GM19043 (cell line): Measurements from ENCODE around the gene FCMR.

ENCODE experiments used
- ATAC-seq: cut with Tn5 transposase; IDR thresholded peaks from one replicate; pipeline ENCODE4 v1.9.1; 2021; ENCODE audit warnings: low read depth; ENCODE audit not compliant: unreplicated experiment

FCMR gene

DNA sequence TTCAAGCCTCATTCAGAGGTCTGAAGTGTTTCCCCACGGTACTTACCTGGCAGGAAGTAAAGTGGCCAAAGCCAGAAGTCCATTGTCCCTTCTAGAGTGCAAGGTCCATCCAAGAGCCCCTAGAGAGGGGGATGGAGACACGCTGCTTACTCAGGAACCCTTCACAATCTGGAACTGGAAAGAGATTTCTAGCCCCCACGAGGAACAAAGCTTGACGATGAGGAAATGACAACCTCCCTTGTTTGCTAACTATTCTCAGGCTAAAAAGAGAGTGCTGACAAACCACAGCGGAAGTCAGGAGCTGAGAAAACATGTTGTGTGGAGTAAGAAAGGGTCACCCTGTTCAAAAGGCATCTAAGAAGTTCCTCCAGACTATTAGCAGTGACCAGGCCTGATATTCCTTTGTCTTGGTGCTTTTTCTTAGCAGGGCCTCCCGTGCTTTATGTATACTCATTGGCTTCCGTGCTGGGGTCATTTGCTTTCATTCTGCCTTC lies at the start of gene FCMR:
FCMR (minus strand) TSS at position 170 of the 494 bp plus-strand sequence; CDS start at position 83, 87 bp downstream.
- no peak for ATAC-seq

DNA sequence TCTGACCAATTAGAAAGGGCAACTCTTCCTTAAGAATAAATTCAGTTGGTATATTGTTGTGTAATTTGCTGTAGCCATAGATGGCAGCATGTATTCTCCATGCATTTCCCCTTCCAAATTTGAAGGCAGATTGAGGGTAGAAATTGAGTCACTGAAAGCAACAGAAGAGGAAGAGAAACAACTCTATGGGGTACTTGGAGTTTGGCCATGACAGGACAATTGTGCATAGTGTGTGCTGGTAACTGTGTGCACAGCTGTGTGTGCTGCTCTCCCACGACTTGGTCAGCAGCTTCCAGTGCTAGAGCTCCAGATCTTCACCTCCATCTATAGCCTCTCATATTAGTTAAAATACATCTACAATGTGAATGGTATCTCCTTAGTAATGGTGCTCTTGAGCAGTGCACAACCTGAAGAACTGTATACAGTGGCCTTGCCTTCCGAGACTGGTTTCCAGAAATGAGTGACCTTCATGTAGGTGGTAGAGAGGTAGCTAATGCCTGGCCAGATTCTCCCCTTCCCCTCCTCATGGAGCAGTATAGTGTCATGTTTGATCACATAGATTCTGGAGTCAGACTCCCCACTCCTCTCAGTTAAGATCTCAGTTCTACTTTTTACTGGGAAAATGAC lies 49.4 kb upstream of the FCMR start:
- ATAC-seq, result peak; percentile 48

DNA sequence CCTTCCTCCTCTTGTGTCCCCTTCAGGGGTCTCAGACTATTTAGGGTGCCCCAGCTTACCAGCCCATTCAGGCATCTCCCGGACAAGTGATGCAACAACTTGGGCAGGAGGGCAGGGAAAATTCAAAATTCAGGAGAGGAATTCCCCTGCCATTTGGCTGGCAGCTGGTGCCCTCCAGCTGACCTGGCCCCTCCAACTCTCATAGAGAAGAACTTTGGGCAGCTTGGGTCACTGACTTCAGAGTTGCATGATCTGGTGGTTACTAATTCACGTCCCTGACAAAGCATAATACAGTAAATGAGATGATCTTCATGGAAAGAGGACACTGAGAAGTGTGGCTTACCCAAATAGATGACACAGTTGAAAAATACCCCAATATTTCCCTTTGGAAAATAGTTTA lies 48.7 kb upstream of the FCMR start, which contains the start of gene FCAMR:
FCAMR (minus strand) TSS at position 15 of the 400 bp plus-strand sequence. CDS start 335 bp downstream, outside the sequence.
- ATAC-seq, result no peak

DNA sequence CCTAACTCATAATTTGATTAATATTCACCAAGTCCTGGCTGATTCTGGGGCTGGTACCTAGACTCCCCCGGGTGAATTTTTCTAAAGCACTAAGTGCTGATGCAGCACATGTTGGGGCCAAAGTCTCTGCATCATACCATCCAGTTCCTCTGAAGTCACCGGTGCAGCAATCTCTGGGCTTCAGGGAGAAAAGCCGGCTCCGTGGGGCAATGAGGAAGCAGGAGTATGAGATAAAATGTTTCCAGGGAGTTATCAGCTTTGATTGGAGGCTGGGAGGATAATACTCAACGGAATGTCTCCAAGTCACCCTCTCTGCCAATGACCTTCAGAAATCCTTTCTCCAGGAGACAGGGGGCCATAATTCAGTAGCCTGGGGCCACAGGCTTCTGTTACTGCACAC lies 47.3 kb upstream of the FCMR start:
- no peak for ATAC-seq

- peak; percentile 62 for ATAC-seq
Measured at GRCh38 chr1:206967096-206967849, 45.5 kb upstream of the FCMR start.

DNA sequence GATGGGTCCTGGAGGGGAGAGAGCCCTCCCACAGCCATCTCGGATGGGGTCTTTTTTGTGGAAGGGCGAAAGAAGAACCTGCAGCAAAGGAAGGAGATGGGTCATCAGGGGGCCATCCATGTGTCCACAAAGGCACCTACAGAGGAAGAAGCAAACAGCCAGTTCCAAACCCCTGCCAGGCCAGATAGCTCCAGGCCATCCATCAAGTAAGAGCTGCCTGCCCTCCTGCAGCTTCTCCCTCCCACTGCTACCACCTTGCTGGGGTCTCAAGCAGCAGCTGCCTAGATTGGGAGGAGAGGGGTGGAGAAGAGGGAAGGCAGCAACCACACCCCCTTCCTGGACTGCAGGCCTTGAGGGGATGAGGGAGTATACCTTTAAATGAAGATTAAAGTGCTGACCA lies 44.0 kb upstream of the FCMR start:
- no peak for ATAC-seq

- no peak for ATAC-seq
Measured at GRCh38 chr1:206963740-206964139, 42.0 kb upstream of the FCMR start.

GRCh38 chr1:206963119-206963712 lies 41.5 kb upstream of the FCMR start:
- no peak for ATAC-seq

DNA sequence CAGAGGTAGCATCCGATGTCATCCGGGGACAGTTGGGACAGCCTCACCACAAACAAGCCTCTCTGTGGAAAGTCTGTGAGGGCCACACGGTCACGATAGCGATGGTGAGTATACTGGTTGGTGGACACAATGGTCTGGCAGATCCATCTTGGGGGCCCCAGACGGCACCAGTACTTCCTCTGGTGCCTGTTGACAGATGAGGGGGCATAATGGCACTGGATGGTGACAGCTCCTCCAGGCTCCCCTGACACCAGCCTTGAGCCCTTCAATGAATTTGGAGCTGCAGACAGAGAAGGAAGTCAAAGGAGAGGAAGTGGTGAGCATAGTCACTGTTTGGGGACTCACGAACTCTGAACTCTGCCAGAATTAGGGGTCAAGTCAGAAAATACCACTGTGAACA lies 40.5 kb upstream of the FCMR start:
- ATAC-seq, result no peak

GRCh38 chr1:206961668-206962067 lies 39.9 kb upstream of the FCMR start:
- no peak for ATAC-seq

DNA sequence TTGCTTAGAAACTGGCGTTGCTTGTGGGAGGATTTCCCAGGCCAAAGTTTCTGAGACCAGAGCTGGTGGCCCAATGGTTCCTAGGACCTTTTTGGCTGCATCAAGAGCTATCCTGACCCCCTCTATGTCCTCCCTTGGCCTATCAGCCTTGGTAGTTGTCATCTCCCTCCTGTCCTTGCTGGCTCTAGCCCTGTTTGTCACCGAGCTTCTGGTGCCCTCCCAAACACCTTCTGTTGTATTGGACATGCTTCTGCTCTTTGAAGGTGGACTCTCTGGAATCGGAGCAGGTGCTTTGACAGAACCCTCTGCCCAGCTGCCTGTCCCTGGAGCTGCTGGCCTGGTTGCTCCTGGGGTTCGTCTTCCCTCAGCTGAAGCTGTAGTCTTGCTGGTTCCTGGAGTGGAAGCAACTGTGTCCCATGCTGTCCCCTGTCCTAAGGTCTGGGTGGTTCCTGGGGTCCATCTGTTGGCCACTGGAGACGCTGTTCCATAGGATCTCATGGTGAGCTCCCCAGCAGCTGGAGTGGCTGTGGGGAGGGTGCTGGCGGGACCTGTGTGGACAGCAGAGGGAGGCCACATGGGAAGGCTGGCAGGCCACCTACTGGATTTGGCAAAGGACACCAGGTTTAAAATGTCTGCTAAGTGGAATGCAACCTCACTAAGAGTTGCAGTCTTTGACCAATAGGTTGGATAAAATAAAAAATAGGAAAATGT lies 39.1 kb upstream of the FCMR start:
- no peak for ATAC-seq

GRCh38 chr1:206958144-206958543 lies 36.4 kb upstream of the FCMR start:
- ATAC-seq, result no peak

DNA sequence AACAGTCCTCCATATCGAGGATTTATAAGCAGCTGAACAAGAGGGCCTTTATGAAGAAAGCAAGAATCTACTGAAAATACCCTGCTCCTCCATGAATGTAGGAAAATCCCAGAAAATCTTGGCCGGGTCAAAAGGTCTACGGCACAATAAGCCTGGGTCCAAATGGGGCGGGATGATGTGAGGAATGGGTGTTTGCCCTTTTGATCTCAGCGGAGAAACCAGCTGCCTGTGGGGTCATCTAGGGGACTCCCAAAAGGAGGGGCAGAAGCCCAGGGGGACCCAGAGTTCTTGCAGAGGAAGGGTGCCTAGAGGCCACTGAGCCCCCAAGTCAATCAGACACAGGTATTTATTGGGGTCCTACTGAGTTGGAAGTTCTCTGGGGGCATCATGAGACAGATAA lies 35.9 kb upstream of the FCMR start:
- ATAC-seq, result no peak

DNA sequence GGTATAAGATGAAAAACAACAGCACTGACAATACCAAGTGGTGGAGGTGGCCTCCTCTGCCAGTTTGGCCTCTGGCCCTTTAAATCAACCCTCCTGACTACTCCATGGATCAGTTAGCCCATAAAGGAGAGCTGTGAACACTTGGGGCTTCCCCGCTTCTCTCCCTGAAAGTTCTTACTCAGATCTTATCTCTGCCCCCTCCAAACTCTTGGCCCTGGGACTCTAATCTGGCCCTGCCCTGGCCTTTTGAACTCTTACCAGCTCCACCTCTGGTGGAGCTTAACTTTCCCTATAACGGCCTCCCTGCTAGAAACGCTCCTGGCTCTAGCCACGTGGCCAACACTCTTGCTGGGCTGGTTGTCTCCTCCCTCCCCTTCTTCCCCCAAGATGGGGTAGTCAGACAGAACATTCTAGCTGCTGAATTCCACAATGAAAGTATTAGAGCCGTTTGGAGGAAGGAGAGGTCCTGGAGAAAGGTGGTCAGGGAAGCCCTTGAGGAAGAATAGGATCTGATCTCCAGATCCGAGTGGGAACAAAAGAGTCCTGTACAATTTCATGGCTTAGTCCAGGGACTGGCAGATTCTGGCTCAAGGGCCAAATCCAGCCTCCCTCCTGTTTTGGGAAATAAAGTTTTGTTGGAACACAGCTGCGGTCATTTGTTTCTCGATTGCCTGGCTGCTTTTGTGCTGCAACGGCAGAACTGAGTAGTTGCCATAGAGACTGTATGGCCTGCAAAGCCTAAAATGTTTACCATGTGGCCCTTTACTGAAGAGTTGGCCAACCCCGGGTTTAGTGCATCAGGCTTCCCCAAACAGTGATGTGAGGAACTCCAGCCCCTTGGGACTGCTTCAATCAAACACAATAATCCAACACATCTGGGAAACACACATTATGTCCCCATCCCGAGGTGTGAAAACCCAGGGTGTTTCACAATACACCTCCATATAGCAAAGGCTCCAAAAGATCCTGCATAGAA lies 34.0 kb upstream of the FCMR start:
- no peak for ATAC-seq

DNA sequence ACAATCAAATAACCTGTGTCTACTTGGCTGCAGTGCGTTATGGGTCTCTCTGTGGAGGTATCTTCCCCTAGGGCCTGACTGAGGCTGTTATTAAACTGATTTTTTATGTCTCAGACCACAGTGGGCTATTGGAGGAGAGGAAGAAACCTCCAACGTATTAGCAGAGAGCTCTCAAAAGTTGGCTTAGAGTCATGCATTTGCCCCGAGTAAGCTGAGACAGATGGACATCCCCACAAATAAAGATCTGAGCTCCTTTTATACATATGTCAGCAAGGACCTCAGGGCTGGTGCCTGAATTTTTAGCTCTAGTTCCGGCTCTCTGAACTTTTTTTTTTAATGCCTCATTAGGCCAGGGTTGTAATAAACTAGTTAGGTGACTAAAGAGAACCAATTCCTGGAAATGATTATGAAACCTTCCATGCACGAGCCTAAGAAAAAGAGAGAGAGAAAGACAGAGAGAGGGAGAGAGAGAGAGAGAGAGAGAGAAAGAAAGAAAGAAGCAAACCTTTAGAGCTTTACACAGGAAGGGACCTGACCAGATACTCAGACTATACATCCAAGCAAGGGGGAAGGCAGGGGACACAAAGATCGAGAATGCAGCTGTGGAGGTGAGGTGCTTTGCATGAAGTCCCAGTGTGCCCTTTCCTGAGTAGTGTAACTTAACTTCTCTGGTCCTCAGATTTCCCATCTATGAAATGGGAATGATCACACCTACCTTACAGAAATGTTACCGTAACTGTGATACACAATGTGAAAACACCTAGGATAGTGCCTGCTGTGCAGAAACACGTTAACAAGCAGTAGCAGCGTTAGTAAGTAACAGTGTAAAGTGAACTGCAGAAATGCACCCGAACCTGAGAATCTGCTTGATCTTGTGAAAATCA lies 33.0 kb upstream of the FCMR start:
- ATAC-seq, result no peak

- ATAC-seq, result no peak
Measured at GRCh38 chr1:206953626-206954025, 31.9 kb upstream of the FCMR start.

DNA sequence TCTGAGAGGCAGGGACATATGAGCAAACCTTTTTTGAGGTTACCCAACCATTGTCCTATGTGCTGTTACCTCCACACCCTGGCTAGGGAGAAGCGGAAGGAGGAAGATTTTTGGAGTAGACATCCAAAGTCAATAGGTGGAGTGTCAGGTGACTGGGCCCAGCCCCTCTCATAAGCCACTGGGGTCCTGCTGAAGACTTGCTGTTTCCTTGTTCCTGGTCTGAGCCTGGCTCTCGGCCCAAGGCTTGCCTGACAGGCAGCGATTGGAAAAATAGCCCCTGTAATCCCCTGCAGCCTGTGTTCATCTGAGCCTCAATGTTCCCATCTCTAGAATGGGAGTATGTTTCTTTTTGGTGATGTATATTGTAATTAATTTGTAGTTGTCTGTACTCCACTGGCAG lies 31.4 kb upstream of the FCMR start:
- no peak for ATAC-seq

GRCh38 chr1:206952171-206952570 lies 30.4 kb upstream of the FCMR start:
- ATAC-seq, result peak; percentile 29
